ENCODE measurements around the gene BUD13. TPM values are rescaled to one million over a fixed set of nuclear protein-coding genes. Genes with fewer than 3 reads are reported as not detected.

Gene BUD13
- total RNA-seq, 2 donors from 2014 or later = 22.3 to 29.1 TPM

GRCh38 chr11:116729501-116730240 is 43.1 kb downstream of the BUD13 start:
- Mint-ChIP-seq H3K4me3 (no peak overlapping the region), H3K36me3 (ENCODE audit: low read depth) (no peaks in the 10 kb centered on the region), H3K4me1 (peaks cover 9% of the 10 kb centered on the region), H3K27me3 (ENCODE audit: insufficient read depth) (peaks cover 16% of the 10 kb centered on the region), H3K9me3 (no peaks in the 10 kb centered on the region), H3K27ac (no peak overlapping the region)
- TF ChIP-seq, protein P1, sequence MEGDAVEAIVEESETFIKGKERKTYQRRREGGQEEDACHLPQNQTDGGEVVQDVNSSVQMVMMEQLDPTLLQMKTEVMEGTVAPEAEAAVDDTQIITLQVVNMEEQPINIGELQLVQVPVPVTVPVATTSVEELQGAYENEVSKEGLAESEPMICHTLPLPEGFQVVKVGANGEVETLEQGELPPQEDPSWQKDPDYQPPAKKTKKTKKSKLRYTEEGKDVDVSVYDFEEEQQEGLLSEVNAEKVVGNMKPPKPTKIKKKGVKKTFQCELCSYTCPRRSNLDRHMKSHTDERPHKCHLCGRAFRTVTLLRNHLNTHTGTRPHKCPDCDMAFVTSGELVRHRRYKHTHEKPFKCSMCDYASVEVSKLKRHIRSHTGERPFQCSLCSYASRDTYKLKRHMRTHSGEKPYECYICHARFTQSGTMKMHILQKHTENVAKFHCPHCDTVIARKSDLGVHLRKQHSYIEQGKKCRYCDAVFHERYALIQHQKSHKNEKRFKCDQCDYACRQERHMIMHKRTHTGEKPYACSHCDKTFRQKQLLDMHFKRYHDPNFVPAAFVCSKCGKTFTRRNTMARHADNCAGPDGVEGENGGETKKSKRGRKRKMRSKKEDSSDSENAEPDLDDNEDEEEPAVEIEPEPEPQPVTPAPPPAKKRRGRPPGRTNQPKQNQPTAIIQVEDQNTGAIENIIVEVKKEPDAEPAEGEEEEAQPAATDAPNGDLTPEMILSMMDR (conservative IDR thresholded peaks at IDR 0.05) = no peak
- 83 to 91% methylated on average over 2 to 8 of the region's 8 CpGs for WGBS, 2 experiments (ENCODE audit: insufficient coverage in 1 of 2, insufficient read length in 1 of 2)
- DNase-seq = peak; percentile 29
- Histone ChIP-seq H3K4me1 (ENCODE audit: control insufficient read depth, insufficient read depth, low read length) (no peaks in the 10 kb centered on the region), H3K36me3 (ENCODE audit: control insufficient read depth, insufficient read depth, low read length) (no peaks in the 10 kb centered on the region), H3K4me3 (ENCODE audit: low read length) (no peak overlapping the region), H3K9ac (ENCODE audit: extremely low read depth, low read length, poor library complexity, severe bottlenecking) (no peak overlapping the region), H3K27me3 (ENCODE audit: control insufficient read depth, insufficient read depth, low read length, poor library complexity, severe bottlenecking) (no peaks in the 10 kb centered on the region), H3K27ac (ENCODE audit: low read depth, low read length) (no peak overlapping the region), H3K9me3 (ENCODE audit: control insufficient read depth, low read length) (no peaks in the 10 kb centered on the region)

GRCh38 chr11:116727990-116728389 is 44.8 kb downstream of the BUD13 start:
- H3K27me3 ChIP-seq (ENCODE audit: control insufficient read depth, insufficient read depth, low read length, poor library complexity, severe bottlenecking) = no peaks in the 10 kb centered on the region
- Mint-ChIP-seq H3K9me3 (no peaks in the 10 kb centered on the region), H3K27me3 (ENCODE audit: insufficient read depth) (peaks cover 16% of the 10 kb centered on the region), H3K27ac (no peak overlapping the region), H3K36me3 (ENCODE audit: low read depth) (no peaks in the 10 kb centered on the region), H3K4me1 (peaks cover 13% of the 10 kb centered on the region), H3K4me3 (no peak overlapping the region)
- H3K4me1 ChIP-seq (ENCODE audit: control insufficient read depth, insufficient read depth, low read length) = no peaks in the 10 kb centered on the region
- no peak overlapping the region for H3K9ac ChIP-seq (ENCODE audit: extremely low read depth, low read length, poor library complexity, severe bottlenecking)
- WGBS, 2 experiments (ENCODE audit: insufficient coverage in 1 of 2, insufficient read length in 1 of 2) = 86 to 94% methylated on average over 3 to 6 of the region's 6 CpGs
- H3K27ac ChIP-seq (ENCODE audit: low read depth, low read length) = no peak overlapping the region
- TF ChIP-seq, protein P1 (conservative IDR thresholded peaks at IDR 0.05) = no peak
- no peaks in the 10 kb centered on the region for H3K36me3 ChIP-seq (ENCODE audit: control insufficient read depth, insufficient read depth, low read length)
- H3K4me3 ChIP-seq (ENCODE audit: low read length) = no peak overlapping the region
- DNase-seq = no peak
- H3K9me3 ChIP-seq (ENCODE audit: control insufficient read depth, low read length) = no peaks in the 10 kb centered on the region

GRCh38 chr11:116725434-116726221 is 47.2 kb downstream of the BUD13 start:
- Mint-ChIP-seq H3K27ac (no peak overlapping the region), H3K4me1 (peaks cover 7% of the 10 kb centered on the region), H3K36me3 (ENCODE audit: low read depth) (no peaks in the 10 kb centered on the region), H3K4me3 (no peak overlapping the region), H3K27me3 (ENCODE audit: insufficient read depth) (peaks cover 16% of the 10 kb centered on the region), H3K9me3 (no peaks in the 10 kb centered on the region)
- no peaks in the 10 kb centered on the region for H3K27me3 ChIP-seq (ENCODE audit: control insufficient read depth, insufficient read depth, low read length, poor library complexity, severe bottlenecking)
- H3K4me1 ChIP-seq (ENCODE audit: control insufficient read depth, insufficient read depth, low read length) = no peaks in the 10 kb centered on the region
- no peaks in the 10 kb centered on the region for H3K36me3 ChIP-seq (ENCODE audit: control insufficient read depth, insufficient read depth, low read length)
- H3K9ac ChIP-seq (ENCODE audit: extremely low read depth, low read length, poor library complexity, severe bottlenecking) = no peak overlapping the region
- H3K9me3 ChIP-seq (ENCODE audit: control insufficient read depth, low read length) = no peaks in the 10 kb centered on the region
- no peak overlapping the region for H3K27ac ChIP-seq (ENCODE audit: low read depth, low read length)
- 82 to 86% methylated on average over 3 to 18 of the region's 19 CpGs for WGBS, 2 experiments (ENCODE audit: insufficient coverage in 1 of 2, insufficient read length in 1 of 2)
- TF ChIP-seq, protein P1 (conservative IDR thresholded peaks at IDR 0.05) = no peak
- H3K4me3 ChIP-seq (ENCODE audit: low read length) = no peak overlapping the region
- no peak for DNase-seq
